GF-D8 (cell line): ENCODE data around the gene CIT.
"Not testable (repeated sequence)": the region's sequence is repeated elsewhere in the genome, so short reads cannot be mapped to it uniquely, and the experiment has no call there.

Source experiments
- DNase-seq: peaks from one replicate; lab custom pipeline; 2025; lab: John Stamatoyannopoulos, UW

CIT gene

DNA sequence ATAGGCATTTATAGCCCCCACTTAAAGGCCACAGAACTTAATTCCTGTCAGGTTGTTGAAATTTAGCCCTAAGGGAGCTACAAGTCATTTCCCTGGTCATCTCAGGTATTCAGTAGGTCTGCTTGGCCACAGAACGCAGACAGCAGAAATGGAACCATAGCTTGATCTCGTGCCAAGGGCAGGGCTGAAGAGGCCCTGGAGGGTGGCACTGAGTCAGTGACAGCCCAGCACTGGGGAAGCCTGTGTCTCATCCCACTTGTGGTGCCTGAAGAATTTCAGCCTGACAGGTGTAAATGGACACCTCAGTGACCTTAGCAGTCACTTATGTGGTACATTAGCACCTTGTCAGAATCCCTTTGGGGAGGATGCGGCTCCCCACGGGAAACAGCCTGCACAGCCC, 202.6 kb downstream of the CIT start:
- no peak for DNase-seq

DNA sequence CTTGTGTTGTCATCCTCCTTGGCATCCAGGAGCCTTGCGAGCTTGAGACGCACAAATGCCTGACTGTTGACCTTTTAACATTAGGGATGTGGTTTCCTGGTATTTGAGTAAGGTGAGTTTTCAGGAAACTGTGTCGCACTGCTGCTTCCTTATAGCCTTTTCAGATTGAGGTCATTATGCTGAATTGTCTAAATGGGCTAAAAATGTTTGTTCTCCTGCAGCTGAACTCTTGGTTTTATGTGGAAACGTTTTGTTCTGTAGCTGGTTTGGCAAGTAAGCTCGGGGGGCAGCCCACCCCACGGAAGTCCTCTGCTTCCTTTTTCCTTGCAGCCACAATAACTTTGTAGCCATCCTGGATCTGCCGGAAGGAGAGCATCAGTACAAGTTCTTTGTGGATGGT, 203.5 kb downstream of the CIT start:
- peak; percentile 35 for DNase-seq

DNA sequence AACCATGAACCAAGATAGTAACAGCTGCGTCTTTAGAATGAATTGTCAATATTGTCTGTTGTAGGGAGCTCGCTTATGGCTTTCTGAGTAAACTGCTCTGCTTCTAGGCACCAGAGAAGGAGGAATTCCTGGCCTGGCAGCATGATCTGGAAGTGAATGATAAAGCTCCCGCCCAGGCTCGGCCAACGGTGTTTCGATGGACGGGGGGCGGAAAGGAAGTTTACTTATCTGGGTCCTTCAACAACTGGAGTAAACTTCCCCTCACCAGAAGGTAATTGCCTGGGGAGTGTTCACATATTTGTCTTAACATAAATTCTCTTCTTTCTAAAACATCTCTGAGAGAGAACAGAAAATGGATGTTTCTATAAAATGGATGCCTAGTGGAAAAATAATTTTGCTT, 204.9 kb downstream of the CIT start:
- no peak for DNase-seq

GRCh38 chr12:119671070-119671469, 206.1 kb downstream of the CIT start:
- DNase-seq = no peak

- no peak for DNase-seq
Measured at GRCh38 chr12:119669744-119670472, 207.2 kb downstream of the CIT start.

- no peak for DNase-seq
Measured at GRCh38 chr12:119668324-119668841, 208.7 kb downstream of the CIT start.

DNA sequence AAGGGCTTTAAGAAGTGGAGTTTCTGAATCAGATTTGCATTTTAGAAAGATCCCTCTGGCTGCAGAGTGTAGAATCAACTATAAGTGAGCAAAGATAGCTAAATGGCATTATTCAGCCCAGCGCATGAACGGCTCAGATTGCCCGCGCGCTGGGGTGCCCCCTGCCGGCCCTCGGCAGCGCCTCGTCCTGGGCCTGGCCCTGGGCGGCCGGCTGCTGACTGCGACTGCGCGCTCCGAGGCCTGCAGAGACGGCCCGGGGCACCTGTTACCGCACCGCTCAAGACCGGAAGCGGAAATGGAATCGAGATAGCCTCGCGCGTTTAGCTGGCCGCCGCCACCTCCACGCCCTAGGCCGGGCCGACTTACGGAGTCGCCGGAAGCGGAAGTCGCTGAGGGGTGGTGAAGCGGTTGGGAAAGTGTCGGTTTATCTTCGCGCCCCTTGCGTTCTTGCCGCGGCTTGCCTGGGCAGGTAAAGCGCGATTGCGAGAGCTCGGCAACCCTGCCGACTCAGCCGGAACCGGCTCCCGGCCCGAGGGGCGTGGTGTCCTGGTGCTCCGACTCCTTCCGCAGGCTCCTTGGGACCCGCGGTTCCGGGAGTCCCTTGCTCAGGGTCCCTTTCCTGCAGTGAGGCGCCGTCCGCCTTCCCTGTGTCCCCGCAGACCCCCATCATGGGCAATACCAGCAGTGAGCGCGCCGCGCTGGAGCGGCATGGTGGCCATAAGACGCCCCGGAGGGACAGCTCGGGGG, 209.4 kb downstream of the CIT start, which contains the start of gene PRKAB1:
TSS of gene PRKAB1 (plus strand) at position 557 of the 747 bp plus-strand sequence. CDS start at position 669, 112 bp downstream.
- peak; percentile 94 for DNase-seq

DNA sequence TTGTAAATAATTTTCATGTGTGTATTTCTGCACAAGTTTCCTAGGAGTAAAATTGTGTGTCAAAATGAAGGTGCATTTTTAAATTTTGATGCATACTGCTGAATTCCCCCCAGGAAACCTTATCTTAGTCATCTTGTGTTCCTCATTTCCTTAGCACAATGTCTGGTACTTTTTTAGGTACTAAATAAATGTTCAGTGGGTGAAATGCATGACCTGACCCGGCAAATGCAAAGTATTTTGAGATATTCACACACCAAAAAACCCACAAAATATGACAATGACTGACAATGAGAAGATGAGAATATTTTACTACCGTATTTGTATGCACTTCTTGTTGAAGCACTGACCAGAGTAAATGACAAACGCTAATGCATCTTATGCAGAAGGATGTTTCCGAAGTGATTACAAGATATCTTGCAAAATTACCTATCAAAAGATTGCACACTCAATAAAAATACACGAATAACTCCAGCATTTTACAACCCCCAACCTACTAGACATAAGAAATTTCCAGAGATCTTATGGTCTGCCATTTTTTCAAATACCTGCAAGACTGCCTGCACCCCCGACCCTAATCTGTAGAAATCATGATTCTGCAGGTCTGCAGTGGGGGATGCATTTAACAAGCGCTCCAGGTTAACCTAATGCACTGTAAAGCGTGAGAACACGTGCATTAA, 210.1 kb downstream of the CIT start:
- DNase-seq = peak; percentile 71

- DNase-seq = peak; percentile 68
Measured at GRCh38 chr12:119666226-119666795, 210.8 kb downstream of the CIT start.

GRCh38 chr12:119665164-119665929, 211.8 kb downstream of the CIT start:
- peak; percentile 91 for DNase-seq

DNA sequence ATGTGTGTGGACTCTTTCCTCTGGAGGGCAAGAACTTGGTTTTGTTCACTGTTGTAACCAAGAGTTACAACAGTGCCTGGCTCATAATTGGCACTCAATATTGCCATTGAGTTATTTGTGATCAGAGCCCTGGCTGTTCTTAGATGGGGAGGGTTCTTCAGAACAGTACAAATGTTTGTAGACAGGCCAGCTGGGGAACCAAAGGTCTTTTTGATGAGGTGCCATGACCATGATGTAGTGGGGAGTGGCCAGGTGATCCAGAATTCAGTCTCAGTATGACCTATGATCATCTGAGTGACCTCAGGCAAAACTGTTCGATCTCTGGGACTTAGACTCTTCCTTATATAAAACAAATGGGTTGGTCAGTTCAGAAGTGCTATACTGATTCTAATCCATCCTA, 212.5 kb downstream of the CIT start:
- DNase-seq = peak; percentile 17

GRCh38 chr12:119661882-119662281, 215.2 kb downstream of the CIT start:
- no peak for DNase-seq

GRCh38 chr12:119660076-119660475, 217.0 kb downstream of the CIT start:
- DNase-seq = peak; percentile 10

DNA sequence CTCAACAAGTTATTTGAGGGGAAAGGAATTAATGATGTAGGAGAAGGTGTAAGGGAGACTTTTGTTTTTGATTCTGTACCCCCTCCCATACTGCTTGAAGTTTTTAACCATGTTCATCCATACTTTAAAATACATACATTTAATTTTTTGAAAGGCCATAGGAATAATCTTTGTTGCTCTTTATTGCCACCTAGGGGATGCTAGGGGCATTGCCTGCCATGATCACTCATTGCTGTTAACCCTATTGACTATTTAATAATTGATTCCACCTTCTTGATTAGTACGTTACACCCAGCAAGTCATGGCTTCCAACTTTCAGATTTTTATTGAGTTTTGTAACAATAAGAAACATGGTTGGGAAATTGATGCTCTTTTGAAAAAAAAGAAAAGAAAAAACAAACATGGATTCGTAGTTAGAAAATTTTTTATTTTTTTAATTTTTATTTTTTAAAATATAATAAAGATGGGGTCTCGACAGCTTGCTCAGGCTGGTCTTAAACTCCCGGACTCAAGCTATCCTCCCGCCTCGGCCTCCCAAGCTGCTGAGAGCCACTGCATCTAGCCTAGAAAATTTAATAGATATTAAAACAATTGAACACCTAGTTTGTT, 217.7 kb downstream of the CIT start:
- DNase-seq = peak; percentile 5

GRCh38 chr12:119658166-119658565, 219.0 kb downstream of the CIT start:
- peak; percentile 2 for DNase-seq

DNA sequence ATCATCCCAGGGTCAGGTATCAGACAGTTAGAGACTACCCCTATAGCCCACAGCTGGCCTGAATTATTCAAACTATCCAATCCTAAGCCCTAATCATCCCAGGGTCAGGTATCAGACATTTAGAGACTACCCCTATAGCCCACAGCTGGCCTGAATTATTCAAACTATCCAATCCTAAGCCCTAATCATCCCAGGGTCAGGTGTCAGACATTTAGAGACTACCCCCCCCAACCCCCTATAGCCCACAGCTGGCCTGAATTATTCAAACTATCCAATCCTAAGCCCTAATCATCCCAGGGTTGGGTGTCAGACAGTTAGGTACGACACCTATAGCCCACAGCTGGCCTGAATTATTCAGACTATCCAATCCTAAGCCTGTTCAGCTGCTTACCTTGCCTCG, 220.1 kb downstream of the CIT start:
- DNase-seq = not testable (repeated sequence)

DNA sequence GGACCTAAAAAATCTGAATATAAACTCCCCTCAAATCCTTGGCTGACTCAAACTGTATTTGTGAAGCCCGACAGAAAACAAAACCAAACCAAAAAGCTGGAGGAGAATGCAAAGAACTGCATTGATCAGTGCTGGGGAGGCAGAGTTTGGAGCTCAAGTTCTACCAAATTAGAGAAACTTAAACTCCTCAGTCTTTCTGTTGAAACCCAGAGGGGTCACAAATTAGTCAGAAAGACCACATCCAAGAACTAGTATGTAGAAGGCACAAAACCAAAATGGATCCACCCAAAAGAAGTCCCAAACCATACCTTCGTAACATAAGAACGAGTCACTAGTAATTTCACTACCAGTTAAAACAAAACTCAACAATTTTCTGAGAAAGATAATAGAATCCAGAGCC, 224.5 kb downstream of the CIT start:
- no peak for DNase-seq

- DNase-seq = no peak
Measured at GRCh38 chr12:119649202-119649808, 227.8 kb downstream of the CIT start.

DNA sequence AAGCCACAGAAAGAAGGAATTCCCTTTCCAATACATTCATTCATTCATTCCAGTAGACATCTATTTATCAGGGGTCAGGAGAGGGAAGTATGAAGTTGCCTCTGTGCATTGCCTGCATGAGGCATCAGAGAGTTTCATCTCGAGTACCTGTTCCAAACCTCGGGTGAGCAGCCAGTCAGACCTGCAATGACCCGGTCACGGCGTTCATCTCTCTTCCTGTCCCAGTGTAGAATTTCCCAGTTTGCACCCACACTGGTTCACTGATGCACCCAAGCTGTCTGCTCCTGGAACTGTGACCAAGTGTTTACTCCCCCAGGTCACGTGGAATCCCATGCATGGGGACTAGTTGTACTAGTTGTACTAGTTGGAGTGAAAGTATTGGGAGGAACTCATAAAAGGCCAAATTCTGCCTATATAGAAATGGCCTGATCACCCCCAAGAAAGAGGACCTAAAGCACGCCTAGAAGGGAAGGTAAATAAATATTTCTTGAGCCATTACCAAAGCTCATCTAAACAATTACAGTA, 231.5 kb downstream of the CIT start:
- DNase-seq = no peak

- no peak for DNase-seq
Measured at GRCh38 chr12:119644930-119645329, 232.2 kb downstream of the CIT start.
